K562 (cell line): Measurements from ENCODE around the gene SCAPER. TPM values are rescaled to one million over a fixed set of nuclear protein-coding genes. Genes with fewer than 3 reads are reported as not detected.

Experiments used
- ATAC-seq: fragments of 200-7000 bp; cut with Tn5 transposase; 3 replicates; pipeline ENCODE4 v1.9.1; 2020; ENCODE audit warnings: moderate library complexity
- BruUV-seq: library from RNA; stranded (reverse); fragments of 400-500 nt; replicated peaks from 2 replicates; lab custom pipeline; 2021; lab: Mats Ljungman, UMichigan
- CTCF ChIA-PET: fragments of 300-600 bp; formaldehyde crosslinking; extraction: SDS; loops from one replicate; lab custom pipeline; 2021; ENCODE audit warnings: low intra/inter-chr PET ratio; lab: Yijun Ruan, JAX
- POLR2A ChIA-PET: fragments of 300-600, 350-650 bp; sonication (Branson Sonifier 250); formaldehyde crosslinking; extraction: SDS; loops from one replicate; lab custom pipeline; 2021; ENCODE audit warnings: antibody characterized with exemption, inconsistent platforms; lab: Yijun Ruan, JAX
- DNase-seq, 4 experiments: peaks; one replicate each; pipeline versions ENCODE4 v3.0.0 to v3.0.0-alpha.2; 2011 to 2018; ENCODE audit warnings: low spot score in 3 of 4, mixed read lengths in 3 of 4; ENCODE audit errors: extremely low read depth in 1 of 4
- FAIRE-seq: peaks from 2 replicates; lab custom pipeline; 2011; peaks lifted over from hg19 to GRCh38; lab: Jason Lieb, UNC
- H2AFZ ChIP-seq: 2 replicates; pipeline ENCODE4 v1.6.0; 2011; ENCODE audit warnings: low read depth, low read length, control low read depth, inconsistent platforms
- H3K27ac ChIP-seq: fragments of 200-600 bp; 3 replicates; pipeline ENCODE4 v1.8.0; 2011; ENCODE audit warnings: low read depth, mild to moderate bottlenecking, control low read depth, inconsistent platforms, low read length, moderate library complexity, mixed read lengths; ENCODE audit errors: extremely low read depth
- H3K27me3 ChIP-seq, 2 experiments: fragments of 300-600 bp in 1 of 2; 2 replicates in 1 of 2; 3 replicates in 1 of 2; pipeline versions ENCODE4 v1.6.0 to v1.8.0; 2011; ENCODE audit warnings: inconsistent platforms in 2 of 2, low read length in 2 of 2, mild to moderate bottlenecking in 1 of 2, mixed read lengths in 1 of 2, moderate library complexity in 1 of 2; ENCODE audit not compliant: control insufficient read depth in 2 of 2, insufficient read depth in 2 of 2
- H3K36me3 ChIP-seq: fragments of 300-600 bp; 3 replicates; pipeline ENCODE4 v1.8.0; 2011; ENCODE audit warnings: mild to moderate bottlenecking, low read length, inconsistent platforms; ENCODE audit not compliant: control insufficient read depth, insufficient read depth
- H3K4me1 ChIP-seq, 2 experiments: fragments of 200-600 bp in 1 of 2; replicated peaks in 1 of 2; 2 replicates in 1 of 2; 3 replicates in 1 of 2; pipeline versions ENCODE4 v1.5.1 to v1.8.0; 2011; ENCODE audit warnings: inconsistent platforms in 2 of 2, low read length in 2 of 2, mild to moderate bottlenecking in 1 of 2, mixed read lengths in 1 of 2, moderate library complexity in 1 of 2; ENCODE audit not compliant: control insufficient read depth in 2 of 2, insufficient read depth in 2 of 2
- H3K4me2 ChIP-seq: 2 replicates; pipeline ENCODE4 v1.6.1; 2011; ENCODE audit warnings: low read length, control low read depth, inconsistent platforms, mixed read lengths; ENCODE audit not compliant: insufficient read depth
- H3K4me3 ChIP-seq: fragments of 200-600 bp; sonication (generic), shearing (Covaris generic); 2 replicates; pipeline ENCODE4 v1.5.1; 2016; ENCODE audit warnings: control low read depth, inconsistent platforms
- H3K79me2 ChIP-seq: fragments of 200-600 bp; 3 replicates; pipeline ENCODE4 v1.8.0; 2011; ENCODE audit warnings: low read length, inconsistent platforms; ENCODE audit not compliant: control insufficient read depth, insufficient read depth
- H3K9ac ChIP-seq, 2 experiments: 2 replicates each; pipeline versions ENCODE4 v1.6.0 to v1.6.1; 2011; ENCODE audit warnings: low read depth in 2 of 2, low read length in 2 of 2, control low read depth in 1 of 2, inconsistent platforms in 1 of 2, mild to moderate bottlenecking in 1 of 2, mixed read lengths in 1 of 2; ENCODE audit not compliant: insufficient read depth in 1 of 2
- H3K9me1 ChIP-seq: one replicate; pipeline ENCODE4 v1.6.0; 2011; ENCODE audit warnings: inconsistent platforms, mild to moderate bottlenecking, low read length, moderate library complexity; ENCODE audit not compliant: control insufficient read depth, insufficient read depth
- H3K9me3 ChIP-seq: replicated peaks from 2 replicates; pipeline ENCODE4 v1.5.1; 2011; ENCODE audit warnings: low read depth, low read length, inconsistent platforms; ENCODE audit not compliant: control insufficient read depth, insufficient read depth
- H4K20me1 ChIP-seq: replicated peaks from 2 replicates; pipeline ENCODE4 v1.6.1; 2011; ENCODE audit warnings: low read length, inconsistent platforms, mixed read lengths; ENCODE audit not compliant: control insufficient read depth, insufficient read depth
- FOXM1 ChIP-seq, 2 experiments: fragments of 450-650 bp in 1 of 2; sonication (generic) in 1 of 2; formaldehyde crosslinking in 1 of 2; IDR thresholded peaks; 2 replicates each; pipeline versions ENCODE4 v1.6.1 to v1.9.0; 2017 to 2022; ENCODE audit warnings: low read depth in 2 of 2, mild to moderate bottlenecking in 2 of 2, missing genetic modification reagents in 1 of 2, moderate library complexity in 1 of 2
- KHSRP ChIP-seq: fragments of 450-650 bp; IDR thresholded peaks from 2 replicates; pipeline ENCODE4 v1.6.1; 2017
- NR1H2 ChIP-seq: sonication (generic); formaldehyde crosslinking; IDR thresholded peaks from 2 replicates; pipeline ENCODE4 v1.4.0; 2020; ENCODE audit warnings: mild to moderate bottlenecking, missing genetic modification reagents
- PPARD ChIP-seq: fragments of 250-450 bp; sonication (Bioruptor Pico); IDR thresholded peaks from 2 replicates; pipeline ENCODE4 v1.8.0; 2022; ENCODE audit warnings: inconsistent platforms, mild to moderate bottlenecking, moderate library complexity
- YBX1 ChIP-seq: fragments of 450-650 bp; IDR thresholded peaks from 2 replicates; pipeline ENCODE4 v1.7.1; 2016; ENCODE audit warnings: mild to moderate bottlenecking
- WGBS: fragments of 100-300 bp; shearing (Covaris generic); methylation state at CpG from one replicate; pipeline ENCODE4 v1.1.6; 2016; ENCODE audit warnings: low coverage, mixed read lengths; ENCODE audit not compliant: insufficient coverage; ENCODE audit errors: missing lambda C conversion rate; 5-methylcytosine and 5-hydroxymethylcytosine counted together
- in situ Hi-C: fragments of 300-500 bp; cut with MboI; formaldehyde crosslinking; loops from 4 replicates; pipeline ENCODE4 v1.15.0; 2018; ENCODE audit warnings: inconsistent platforms, mixed read lengths
- intact Hi-C: fragments of 100-400 bp; cut with micrococcal nuclease; formaldehyde crosslinking; loops from 2 replicates; pipeline ENCODE4 v1.14.2; 2022
- polyA plus RNA-seq, 8 experiments: library from polyadenylated mRNA; depleted of rRNA in 4 of 8; stranded (reverse) in 5 of 8; unstranded in 3 of 8; fragments of >200 nt; fragmentation: Nextera tagmentation in 2 of 8; fragmentation: Illumina TruSeq in 1 of 8; extraction: Ambion mirVana in 2 of 8; extraction: Trizol in 1 of 8; gene quantifications; 2 replicates each; pipeline versions ENCODE4 v1.2.1 to v1.2.3, GENCODE V29; 2011 to 2014; ENCODE audit warnings: inconsistent platforms in 1 of 8, missing spikeins in 1 of 8
- total RNA-seq, 7 experiments: library from RNA; depleted of rRNA in 6 of 7; stranded (reverse); fragments of >200 nt in 6 of 7; fragmentation: Illumina TruSeq in 2 of 7; extraction: Trizol in 2 of 7; gene quantifications; 2 replicates each; pipeline versions ENCODE4 v1.2.1 to v1.2.3, GENCODE V29; 2011 to 2021; ENCODE audit warnings: low replicate concordance in 1 of 7
- TF ChIP-seq, protein P1 (sequence below), 2 experiments: fragments of 450-650 bp; formaldehyde crosslinking in 1 of 2; IDR thresholded peaks; 2 replicates each; pipeline versions ENCODE4 v1.4.0 to v1.6.1; 2014 to 2020; ENCODE audit warnings: mild to moderate bottlenecking in 2 of 2, borderline replicate concordance in 1 of 2, low read depth in 1 of 2
- TF ChIP-seq, protein P2 (sequence below): sonication (generic); formaldehyde crosslinking; IDR thresholded peaks from 2 replicates; pipeline ENCODE4 v1.8.0; 2022; ENCODE audit warnings: mild to moderate bottlenecking, low read depth, missing genetic modification reagents
- TF ChIP-seq, protein P3 (sequence below), 2 experiments: fragments of 150-350 bp in 1 of 2; IDR thresholded peaks; 2 replicates each; pipeline ENCODE4 v1.6.1; 2012 to 2016; ENCODE audit warnings: low read depth in 2 of 2, low read length in 2 of 2, mild to moderate bottlenecking in 1 of 2, moderate library complexity in 1 of 2

The SCAPER gene
- total and polyA plus RNA-seq, 9 of the 15 experiments (the other 6 are each of a cell fraction or from before 2014, with no cell fraction given), result 1.3 to 5.7 (median 3.2) TPM

DNA sequence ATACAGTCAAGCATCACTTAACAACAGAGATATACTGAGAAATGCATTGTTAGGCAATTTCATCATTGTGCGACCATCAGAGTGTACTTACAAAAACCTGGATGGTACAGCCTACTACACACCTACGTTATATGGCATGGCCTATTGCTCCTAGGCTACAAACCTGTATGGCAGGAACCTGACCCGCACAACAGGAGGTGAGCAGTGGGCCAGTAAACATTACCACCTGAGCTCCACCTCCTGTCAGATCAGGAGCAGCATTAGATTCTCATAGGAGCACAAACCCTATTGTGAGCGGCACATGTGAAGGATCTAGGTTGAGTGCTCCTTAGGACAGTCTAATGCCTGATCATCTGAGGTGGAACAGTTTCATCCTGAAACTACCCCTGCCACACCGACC lies 89.7 kb downstream of the SCAPER start:
- TF ChIP-seq, protein P1, sequence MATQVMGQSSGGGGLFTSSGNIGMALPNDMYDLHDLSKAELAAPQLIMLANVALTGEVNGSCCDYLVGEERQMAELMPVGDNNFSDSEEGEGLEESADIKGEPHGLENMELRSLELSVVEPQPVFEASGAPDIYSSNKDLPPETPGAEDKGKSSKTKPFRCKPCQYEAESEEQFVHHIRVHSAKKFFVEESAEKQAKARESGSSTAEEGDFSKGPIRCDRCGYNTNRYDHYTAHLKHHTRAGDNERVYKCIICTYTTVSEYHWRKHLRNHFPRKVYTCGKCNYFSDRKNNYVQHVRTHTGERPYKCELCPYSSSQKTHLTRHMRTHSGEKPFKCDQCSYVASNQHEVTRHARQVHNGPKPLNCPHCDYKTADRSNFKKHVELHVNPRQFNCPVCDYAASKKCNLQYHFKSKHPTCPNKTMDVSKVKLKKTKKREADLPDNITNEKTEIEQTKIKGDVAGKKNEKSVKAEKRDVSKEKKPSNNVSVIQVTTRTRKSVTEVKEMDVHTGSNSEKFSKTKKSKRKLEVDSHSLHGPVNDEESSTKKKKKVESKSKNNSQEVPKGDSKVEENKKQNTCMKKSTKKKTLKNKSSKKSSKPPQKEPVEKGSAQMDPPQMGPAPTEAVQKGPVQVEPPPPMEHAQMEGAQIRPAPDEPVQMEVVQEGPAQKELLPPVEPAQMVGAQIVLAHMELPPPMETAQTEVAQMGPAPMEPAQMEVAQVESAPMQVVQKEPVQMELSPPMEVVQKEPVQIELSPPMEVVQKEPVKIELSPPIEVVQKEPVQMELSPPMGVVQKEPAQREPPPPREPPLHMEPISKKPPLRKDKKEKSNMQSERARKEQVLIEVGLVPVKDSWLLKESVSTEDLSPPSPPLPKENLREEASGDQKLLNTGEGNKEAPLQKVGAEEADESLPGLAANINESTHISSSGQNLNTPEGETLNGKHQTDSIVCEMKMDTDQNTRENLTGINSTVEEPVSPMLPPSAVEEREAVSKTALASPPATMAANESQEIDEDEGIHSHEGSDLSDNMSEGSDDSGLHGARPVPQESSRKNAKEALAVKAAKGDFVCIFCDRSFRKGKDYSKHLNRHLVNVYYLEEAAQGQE (IDR thresholded peaks at IDR 0.05; ENCODE audit: borderline replicate concordance), result no peak
- TF ChIP-seq, protein P1 (CRISPR knock-in tag; IDR thresholded peaks at IDR 0.05; ENCODE audit: low read depth), result no peak
- TF ChIP-seq FOXM1 (IDR thresholded peaks at IDR 0.05; ENCODE audit: low read depth), result no peak
- no peak for TF ChIP-seq FOXM1 (CRISPR knock-in tag; IDR thresholded peaks at IDR 0.05; ENCODE audit: low read depth)
- no peak for TF ChIP-seq KHSRP
- TF ChIP-seq, protein P2, sequence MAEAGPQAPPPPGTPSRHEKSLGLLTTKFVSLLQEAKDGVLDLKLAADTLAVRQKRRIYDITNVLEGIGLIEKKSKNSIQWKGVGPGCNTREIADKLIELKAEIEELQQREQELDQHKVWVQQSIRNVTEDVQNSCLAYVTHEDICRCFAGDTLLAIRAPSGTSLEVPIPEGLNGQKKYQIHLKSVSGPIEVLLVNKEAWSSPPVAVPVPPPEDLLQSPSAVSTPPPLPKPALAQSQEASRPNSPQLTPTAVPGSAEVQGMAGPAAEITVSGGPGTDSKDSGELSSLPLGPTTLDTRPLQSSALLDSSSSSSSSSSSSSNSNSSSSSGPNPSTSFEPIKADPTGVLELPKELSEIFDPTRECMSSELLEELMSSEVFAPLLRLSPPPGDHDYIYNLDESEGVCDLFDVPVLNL (CRISPR knock-in tag), result no peak
- no peak for TF ChIP-seq NR1H2 (CRISPR knock-in tag)
- TF ChIP-seq YBX1, result no peak
- TF ChIP-seq, protein P3, sequence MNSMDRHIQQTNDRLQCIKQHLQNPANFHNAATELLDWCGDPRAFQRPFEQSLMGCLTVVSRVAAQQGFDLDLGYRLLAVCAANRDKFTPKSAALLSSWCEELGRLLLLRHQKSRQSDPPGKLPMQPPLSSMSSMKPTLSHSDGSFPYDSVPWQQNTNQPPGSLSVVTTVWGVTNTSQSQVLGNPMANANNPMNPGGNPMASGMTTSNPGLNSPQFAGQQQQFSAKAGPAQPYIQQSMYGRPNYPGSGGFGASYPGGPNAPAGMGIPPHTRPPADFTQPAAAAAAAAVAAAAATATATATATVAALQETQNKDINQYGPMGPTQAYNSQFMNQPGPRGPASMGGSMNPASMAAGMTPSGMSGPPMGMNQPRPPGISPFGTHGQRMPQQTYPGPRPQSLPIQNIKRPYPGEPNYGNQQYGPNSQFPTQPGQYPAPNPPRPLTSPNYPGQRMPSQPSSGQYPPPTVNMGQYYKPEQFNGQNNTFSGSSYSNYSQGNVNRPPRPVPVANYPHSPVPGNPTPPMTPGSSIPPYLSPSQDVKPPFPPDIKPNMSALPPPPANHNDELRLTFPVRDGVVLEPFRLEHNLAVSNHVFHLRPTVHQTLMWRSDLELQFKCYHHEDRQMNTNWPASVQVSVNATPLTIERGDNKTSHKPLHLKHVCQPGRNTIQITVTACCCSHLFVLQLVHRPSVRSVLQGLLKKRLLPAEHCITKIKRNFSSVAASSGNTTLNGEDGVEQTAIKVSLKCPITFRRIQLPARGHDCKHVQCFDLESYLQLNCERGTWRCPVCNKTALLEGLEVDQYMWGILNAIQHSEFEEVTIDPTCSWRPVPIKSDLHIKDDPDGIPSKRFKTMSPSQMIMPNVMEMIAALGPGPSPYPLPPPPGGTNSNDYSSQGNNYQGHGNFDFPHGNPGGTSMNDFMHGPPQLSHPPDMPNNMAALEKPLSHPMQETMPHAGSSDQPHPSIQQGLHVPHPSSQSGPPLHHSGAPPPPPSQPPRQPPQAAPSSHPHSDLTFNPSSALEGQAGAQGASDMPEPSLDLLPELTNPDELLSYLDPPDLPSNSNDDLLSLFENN (IDR thresholded peaks at IDR 0.05; ENCODE audit: low read depth in 2 of 2, low read length in 2 of 2), result no peak
- TF ChIP-seq PPARD (CRISPR knock-in tag), result no peak
- no peaks in the 10 kb centered on the region for H3K9me1 ChIP-seq
- H4K20me1 ChIP-seq, result no peaks in the 10 kb centered on the region
- intact Hi-C loops, result no loop called here
- H3K27me3 ChIP-seq, result no peaks in the 10 kb centered on the region; a peak in 1 of 5 replicates
- no peak overlapping the region for H2AFZ ChIP-seq
- no peak for ATAC-seq
- 29% methylated on average over 5 of the region's 5 CpGs for WGBS
- BruUV-seq, result no TSS peak
- H3K27ac ChIP-seq, result no peak overlapping the region
- no peak overlapping the region for H3K9ac ChIP-seq
- DNase-seq, result no peak
- H3K79me2 ChIP-seq, result no peaks in the 10 kb centered on the region
- in situ Hi-C loops, result no loop called here
- H3K36me3 ChIP-seq, result no peaks in the 10 kb centered on the region
- no peak for FAIRE-seq
- H3K4me2 ChIP-seq, result no peak overlapping the region
- POLR2A ChIA-PET, result no interaction called here
- CTCF ChIA-PET, result no interaction called here
- H3K9me3 ChIP-seq, result no peaks in the 10 kb centered on the region
- no peak overlapping the region for H3K4me3 ChIP-seq
- no peaks in the 10 kb centered on the region for H3K4me1 ChIP-seq
